ENCODE results near the gene SH3D19.
"Not testable (repeated sequence)": the region's sequence is repeated elsewhere in the genome, so short reads cannot be mapped to it uniquely, and the experiment has no call there.

The SH3D19 gene

GRCh38 chr4:151322570-151322969, 2.8 kb downstream of the SH3D19 start:
- no peak overlapping the region for H3K4me3 ChIP-seq (ENCODE audit: low read length)
- DNase-seq (ENCODE audit: low read depth) = peak; percentile 69
- no peak for TF ChIP-seq CTCF (IDR thresholded peaks at IDR 0.05; ENCODE audit: insufficient read depth, low read depth, low read length, missing control alignments)

- not testable (repeated sequence) for H3K4me3 ChIP-seq (ENCODE audit: low read length); DNase-seq (ENCODE audit: low read depth)
Measured at GRCh38 chr4:151322161-151322560, 3.2 kb downstream of the SH3D19 start.

GRCh38 chr4:151321586-151321985, 3.8 kb downstream of the SH3D19 start:
- no peak for DNase-seq (ENCODE audit: low read depth)
- no peak overlapping the region for H3K4me3 ChIP-seq (ENCODE audit: low read length)
- TF ChIP-seq CTCF (IDR thresholded peaks at IDR 0.05; ENCODE audit: insufficient read depth, low read depth, low read length, missing control alignments) = no peak

GRCh38 chr4:151319490-151319889, 5.9 kb downstream of the SH3D19 start:
- no peak for TF ChIP-seq CTCF (IDR thresholded peaks at IDR 0.05; ENCODE audit: insufficient read depth, low read depth, low read length, missing control alignments)
- DNase-seq (ENCODE audit: low read depth) = no peak
- H3K4me3 ChIP-seq (ENCODE audit: low read length) = no peak overlapping the region

GRCh38 chr4:151318307-151319006, 6.9 kb downstream of the SH3D19 start:
- DNase-seq (ENCODE audit: low read depth) = no peak
- H3K4me3 ChIP-seq (ENCODE audit: low read length) = no peak overlapping the region
- no peak for TF ChIP-seq CTCF (IDR thresholded peaks at IDR 0.05; ENCODE audit: insufficient read depth, low read depth, low read length, missing control alignments)

- DNase-seq (ENCODE audit: low read depth) = no peak
- no peak overlapping the region for H3K4me3 ChIP-seq (ENCODE audit: low read length)
- no peak for TF ChIP-seq CTCF (IDR thresholded peaks at IDR 0.05; ENCODE audit: insufficient read depth, low read depth, low read length, missing control alignments)
Measured at GRCh38 chr4:151316645-151317044, 8.8 kb downstream of the SH3D19 start.

GRCh38 chr4:151315212-151315886, 10.1 kb downstream of the SH3D19 start:
- DNase-seq (ENCODE audit: low read depth) = peak; percentile 70
- TF ChIP-seq CTCF (IDR thresholded peaks at IDR 0.05; ENCODE audit: insufficient read depth, low read depth, low read length, missing control alignments) = no peak
- H3K4me3 ChIP-seq (ENCODE audit: low read length) = no peak overlapping the region
